B cell (primary cell): Measurements from ENCODE around the gene MEIS3. TPM values are rescaled to one million over a fixed set of nuclear protein-coding genes. Genes with fewer than 3 reads are reported as not detected.
A peak's percentile ranks its signal among the peaks of the same experiment; 100 is the strongest.

Source experiments
- ATAC-seq: fragments of 200-7000 bp; cut with Tn5 transposase; one replicate; pipeline ENCODE4 v1.10.0; 2021; ENCODE audit warnings: low read depth, mild to moderate bottlenecking, moderate number of reproducible peaks, moderate library complexity
- CTCF ChIA-PET: fragments of 350-600 bp; sonication (Branson Sonifier 250); formaldehyde crosslinking; loops from one replicate; lab custom pipeline; 2021; ENCODE audit warnings: antibody characterized with exemption, inconsistent platforms; lab: Charles Lee
- POLR2A ChIA-PET: fragments of 350-600 bp; sonication (Branson Sonifier 250); formaldehyde crosslinking; loops from one replicate; lab custom pipeline; 2021; ENCODE audit warnings: antibody characterized with exemption; lab: Charles Lee
- DNase-seq: peaks from one replicate; pipeline ENCODE4 v3.0.0; 2013
- H2AFZ ChIP-seq: 2 replicates; pipeline ENCODE4 v1.6.1; 2012; ENCODE audit warnings: mild to moderate bottlenecking, low read depth, low read length; ENCODE audit not compliant: insufficient read depth, poor library complexity, severe bottlenecking
- H3K27ac ChIP-seq, 2 donors: 1 replicate in 1 of 2; 2 replicates in 1 of 2; pipeline ENCODE4 v1.5.1; 2012 to 2013; ENCODE audit warnings: low read length in 2 of 2, mild to moderate bottlenecking in 2 of 2, moderate library complexity in 1 of 2
- H3K27me3 ChIP-seq, 4 experiments: fragments of 200-600 bp in 1 of 4; sonication (generic) in 1 of 4; replicated peaks in 1 of 4; 1 replicate in 2 of 4; 2 replicates in 2 of 4; pipeline versions ENCODE4 v1.6.1 to v1.7.0; 2013 to 2016; ENCODE audit warnings: low read length in 3 of 4, mild to moderate bottlenecking in 2 of 4, mixed read lengths in 1 of 4, moderate library complexity in 1 of 4; ENCODE audit not compliant: insufficient read depth in 4 of 4, control insufficient read depth in 3 of 4; ENCODE audit errors: control extremely low read depth in 1 of 4
- H3K36me3 ChIP-seq, 2 experiments: replicated peaks in 1 of 2; 1 replicate in 1 of 2; 2 replicates in 1 of 2; pipeline versions ENCODE4 v1.6.1 to v1.7.1; 2013; ENCODE audit warnings: low read length in 1 of 2; ENCODE audit not compliant: insufficient read depth in 2 of 2, control insufficient read depth in 1 of 2; ENCODE audit errors: control extremely low read depth in 1 of 2, extremely low read depth in 1 of 2
- H3K4me1 ChIP-seq, 2 donors: fragments of 200-600 bp in 1 of 2; sonication (generic) in 1 of 2; 1 replicate in 1 of 2; 2 replicates in 1 of 2; pipeline versions ENCODE4 v1.5.1 to v1.6.1; 2013 to 2017; ENCODE audit warnings: low read length in 2 of 2; ENCODE audit not compliant: control insufficient read depth in 2 of 2, insufficient read depth in 2 of 2
- H3K4me2 ChIP-seq: replicated peaks from 2 replicates; pipeline ENCODE3; 2012; ENCODE audit warnings: mild to moderate bottlenecking, low read depth, low read length; ENCODE audit not compliant: poor library complexity, severe bottlenecking
- H3K4me3 ChIP-seq, 5 experiments: fragments of 200-600 bp in 1 of 5; sonication (generic) in 1 of 5; 1 replicate in 3 of 5; 2 replicates in 2 of 5; pipeline versions ENCODE4 v1.5.1 to v1.7.0; 2011 to 2016; ENCODE audit warnings: low read length in 4 of 5, mild to moderate bottlenecking in 4 of 5, low read depth in 2 of 5, control low read depth in 1 of 5, moderate library complexity in 1 of 5; ENCODE audit not compliant: insufficient read depth in 1 of 5; ENCODE audit errors: control extremely low read depth in 1 of 5, extremely low read depth in 1 of 5
- H3K79me2 ChIP-seq: fragments of 200-600 bp; sonication (generic); one replicate; pipeline ENCODE4 v1.6.0; 2016; ENCODE audit warnings: low read length; ENCODE audit not compliant: control insufficient read depth, insufficient read depth
- H3K9ac ChIP-seq: fragments of 200-600 bp; sonication (generic); 2 replicates; pipeline ENCODE4 v1.6.1; 2017; ENCODE audit warnings: mild to moderate bottlenecking, low read length, moderate library complexity
- H3K9me3 ChIP-seq, 3 donors: one replicate each; pipeline versions ENCODE4 v1.6.1 to v1.7.1; 2013; ENCODE audit warnings: low read length in 2 of 3; ENCODE audit not compliant: control insufficient read depth in 2 of 3, insufficient read depth in 1 of 3; ENCODE audit errors: control extremely low read depth in 1 of 3
- H4K20me1 ChIP-seq: 2 replicates; pipeline ENCODE4 v1.6.0; 2012; ENCODE audit warnings: mild to moderate bottlenecking, low read length; ENCODE audit not compliant: insufficient read depth, control insufficient read depth, poor library complexity, severe bottlenecking
- H3K27ac Mint-ChIP-seq: one replicate; pipeline ENCODE4 v1.8.0; 2021; ENCODE audit warnings: mixed read lengths
- H3K27me3 Mint-ChIP-seq: one replicate; pipeline ENCODE4 v1.8.0; 2021; ENCODE audit warnings: mixed read lengths
- H3K4me1 Mint-ChIP-seq: one replicate; pipeline ENCODE4 v1.8.0; 2021; ENCODE audit warnings: mixed read lengths
- H3K4me3 Mint-ChIP-seq: one replicate; pipeline ENCODE4 v1.8.0; 2021; ENCODE audit warnings: mixed read lengths
- H3K9me3 Mint-ChIP-seq: one replicate; pipeline ENCODE4 v1.8.0; 2022; ENCODE audit warnings: mixed read lengths; ENCODE audit not compliant: insufficient read depth
- CTCF ChIP-seq: fragments of 200-600 bp; IDR thresholded peaks from one replicate; pipeline ENCODE4 v1.8.0; 2022; ENCODE audit warnings: antibody characterized with exemption, mild to moderate bottlenecking
- EZH2 ChIP-seq: IDR thresholded peaks from 2 replicates; pipeline ENCODE4 v1.6.1; 2012; ENCODE audit warnings: borderline replicate concordance, low read depth, mild to moderate bottlenecking, moderate library complexity, low read length; ENCODE audit not compliant: insufficient read depth, poor library complexity, severe bottlenecking
- WGBS: methylation state at CpG from one replicate; pipeline ENCODE4 v1.1.5; 2013; ENCODE audit warnings: missing lambda C conversion rate; ENCODE audit not compliant: insufficient coverage; 5-methylcytosine and 5-hydroxymethylcytosine counted together
- intact Hi-C: fragments of 100-400 bp; cut with micrococcal nuclease; formaldehyde crosslinking; loops from one replicate; pipeline ENCODE4 v1.10.0; 2022
- polyA plus RNA-seq: library from polyadenylated mRNA; depleted of rRNA; stranded (reverse); fragments of >200 nt; gene quantifications from 2 replicates; pipeline ENCODE4 v1.2.3, GENCODE V29; 2012
- total RNA-seq, 2 donors: library from RNA; stranded (reverse); fragments of 120-200 nt in 1 of 2; gene quantifications; 1 replicate in 1 of 2; 2 replicates in 1 of 2; pipeline versions ENCODE4 v1.2.3 to v1.2.4, GENCODE V29; 2013 to 2022

Gene MEIS3
- total and polyA plus RNA-seq, 2 donors (not counting 1 experiment from before 2014, with no cell fraction given) = not detected

- peak; percentile 68 for ATAC-seq
- no peak overlapping the region for H3K27ac ChIP-seq
- no peak overlapping the region for H3K4me3 ChIP-seq
- DNase-seq = peak; percentile 77
- TF ChIP-seq EZH2 (no peak), CTCF (peak; percentile 93)
- H3K36me3 ChIP-seq = no peaks in the 10 kb centered on the region
- peak overlapping the region; percentile 7 for H3K4me2 ChIP-seq
- H2AFZ ChIP-seq = peak overlapping the region; percentile 55
- peaks cover 33% of the 10 kb centered on the region for H3K27me3 Mint-ChIP-seq
- intact Hi-C loops = loop anchor here (1.0 kb wide), 1 partner anchor 107 kb away; no protein-coding TSS in a partner anchor
- H3K4me1 ChIP-seq = peaks cover 0 to 7% of the 10 kb centered on the region in 2 donors
- H3K9me3 ChIP-seq = no peaks in the 10 kb centered on the region
- no peak overlapping the region for H3K27ac Mint-ChIP-seq
- 48% methylated on average over 9 of the region's 15 CpGs for WGBS
- H3K9me3 Mint-ChIP-seq = no peaks in the 10 kb centered on the region
- POLR2A ChIA-PET = no interaction called here
- H3K9ac ChIP-seq = no peak overlapping the region
- H3K79me2 ChIP-seq = no peaks in the 10 kb centered on the region
- no peak overlapping the region for H3K4me3 Mint-ChIP-seq
- H4K20me1 ChIP-seq = no peaks in the 10 kb centered on the region
- H3K4me1 Mint-ChIP-seq = peaks cover 7% of the 10 kb centered on the region
- H3K27me3 ChIP-seq = peaks cover 0 to 3% (median 0%) of the 10 kb centered on the region in 4 experiments
- CTCF ChIA-PET = interaction anchor here (0.6 to 2.4 kb wide), 17 partner anchors 8 to 241 kb away, joined by 3 to 27 read pairs (median 4); partner anchors contain the start of genes DHX34 and INAFM1
Measured at GRCh38 chr19:47391510-47392223, 27.7 kb downstream of the MEIS3 start.
